Hematopoietic multipotent progenitor cell treated with erythropoietin and hydrocortisone succinate and interleukin-3 and kit ligand, for 4 days (in vitro differentiated cells): ENCODE data around the gene PAIP2.
"Not testable (repeated sequence)": the region's sequence is repeated elsewhere in the genome, so short reads cannot be mapped to it uniquely, and the experiment has no call there.

Experiments used
- DNase-seq: peaks from one replicate; pipeline ENCODE4 v3.0.0-alpha.2; 2015

PAIP2 gene

DNA sequence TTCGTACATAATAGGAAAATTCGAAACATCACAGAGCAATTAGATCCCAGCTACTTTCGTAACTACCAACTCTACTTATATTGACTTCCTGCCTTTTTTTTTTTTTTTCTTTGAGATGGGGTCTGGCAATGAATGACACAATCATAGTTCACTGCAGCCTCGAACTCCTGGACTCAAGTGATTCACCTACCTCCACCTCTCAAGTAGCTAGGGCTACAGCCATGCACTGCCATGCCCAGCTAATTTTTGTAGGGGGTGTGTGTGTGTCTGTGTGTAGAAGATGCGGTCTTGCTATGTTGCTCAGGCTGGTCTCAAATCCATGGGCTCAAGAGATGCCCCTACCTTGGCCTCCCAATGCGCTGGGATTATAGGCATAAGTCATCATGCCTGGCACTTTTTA, 5.8 kb upstream of the PAIP2 start:
- peak; percentile 26 for DNase-seq

DNA sequence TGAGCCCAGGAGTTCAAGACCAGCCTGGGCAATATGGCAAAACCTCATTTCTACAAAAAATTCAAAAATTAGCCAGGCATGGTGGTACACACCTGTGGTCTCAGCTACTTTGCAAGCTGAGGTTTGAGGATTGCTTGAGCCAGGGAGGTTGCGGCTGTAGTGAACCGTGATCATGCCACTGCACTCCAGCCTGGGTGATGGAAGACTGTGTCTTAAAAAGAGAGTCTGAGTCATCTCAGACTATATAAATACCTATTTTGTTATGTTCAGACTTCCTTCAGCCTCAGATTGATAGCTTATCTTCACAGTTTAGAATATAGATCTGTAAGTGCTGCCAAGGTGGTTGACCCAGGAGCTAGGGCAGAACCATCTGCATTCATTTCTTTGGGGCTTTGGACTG, 1.6 kb upstream of the PAIP2 start:
- DNase-seq: no peak

DNA sequence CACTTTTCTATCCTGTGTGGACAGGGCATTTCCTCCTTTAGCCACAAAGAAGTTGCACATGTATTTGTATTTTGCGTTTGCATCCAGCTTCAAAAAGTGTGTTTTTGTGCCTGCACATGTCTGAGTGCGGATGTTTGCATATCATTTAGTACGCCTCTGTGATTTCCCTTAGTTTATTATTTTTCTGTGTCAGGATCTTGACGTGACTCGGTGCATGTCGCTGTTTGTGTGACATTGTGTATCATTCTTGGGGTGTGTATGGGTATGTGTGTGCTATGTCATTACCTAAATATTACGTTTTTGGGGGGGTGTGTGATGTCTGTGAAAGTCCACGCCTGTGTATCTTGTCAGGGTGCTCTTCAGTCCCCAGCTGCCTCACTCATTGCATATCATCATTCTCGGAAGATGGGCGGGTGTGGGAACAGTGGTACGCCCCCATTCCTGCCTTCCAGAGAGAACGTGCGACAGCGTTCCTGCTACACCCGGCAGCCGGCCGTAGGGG, 416 bp upstream of the PAIP2 start:
- no peak for DNase-seq

DNA sequence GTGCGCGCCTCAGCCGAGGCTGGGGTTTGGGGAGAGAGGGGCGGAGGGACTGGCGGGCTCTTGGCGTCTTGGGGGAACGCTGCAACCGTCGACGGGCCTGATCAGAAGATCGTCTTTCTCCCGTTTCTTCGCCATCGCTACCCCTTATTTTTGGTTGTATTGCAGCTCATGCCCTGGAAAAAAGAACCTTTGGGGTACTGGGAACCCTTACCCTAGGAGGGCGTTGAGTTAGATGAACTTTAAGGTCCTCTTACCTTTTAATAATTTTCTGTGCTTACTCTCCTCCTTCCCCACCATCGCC, 719 bp downstream of the PAIP2 start:
- no peak for DNase-seq

DNA sequence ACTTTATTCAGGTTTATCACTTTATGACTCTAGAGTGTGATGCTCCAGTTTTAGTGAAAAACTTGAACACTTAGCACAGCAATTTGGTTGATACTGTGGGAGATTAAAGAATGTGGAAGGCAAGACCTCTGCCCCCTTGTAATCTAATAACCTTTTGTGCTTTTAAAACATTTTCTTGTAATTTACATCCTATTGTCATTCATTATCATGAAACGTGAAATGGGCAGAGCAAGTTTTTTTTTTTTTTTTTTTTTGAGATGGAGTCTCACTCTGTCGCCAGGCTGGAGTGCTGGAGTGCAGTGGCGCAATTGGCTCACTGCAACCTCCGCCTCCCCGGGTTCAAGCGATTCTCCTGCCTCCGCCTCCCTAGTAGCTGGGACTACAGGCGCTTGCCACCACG, 1.8 kb downstream of the PAIP2 start:
- no peak for DNase-seq

DNA sequence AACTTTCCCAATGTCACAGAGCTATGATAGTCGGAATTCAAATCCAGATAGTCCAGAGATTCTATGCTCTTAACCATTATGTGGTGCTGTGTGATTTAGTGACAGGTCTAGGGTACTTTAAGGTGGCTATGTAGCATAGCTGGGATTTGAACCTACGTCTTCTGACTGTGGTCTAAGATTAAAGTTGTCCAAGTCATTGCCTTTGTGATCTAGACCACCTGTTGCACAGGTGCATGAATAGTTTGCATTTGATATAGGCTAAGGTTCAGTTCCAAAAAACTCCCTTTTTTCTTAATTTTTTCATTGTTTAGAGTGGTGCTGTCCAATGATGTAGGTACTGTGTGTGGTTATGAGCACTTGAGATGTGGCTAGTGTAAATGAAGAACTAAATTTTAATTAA, 2.5 kb downstream of the PAIP2 start:
- DNase-seq: no peak

DNA sequence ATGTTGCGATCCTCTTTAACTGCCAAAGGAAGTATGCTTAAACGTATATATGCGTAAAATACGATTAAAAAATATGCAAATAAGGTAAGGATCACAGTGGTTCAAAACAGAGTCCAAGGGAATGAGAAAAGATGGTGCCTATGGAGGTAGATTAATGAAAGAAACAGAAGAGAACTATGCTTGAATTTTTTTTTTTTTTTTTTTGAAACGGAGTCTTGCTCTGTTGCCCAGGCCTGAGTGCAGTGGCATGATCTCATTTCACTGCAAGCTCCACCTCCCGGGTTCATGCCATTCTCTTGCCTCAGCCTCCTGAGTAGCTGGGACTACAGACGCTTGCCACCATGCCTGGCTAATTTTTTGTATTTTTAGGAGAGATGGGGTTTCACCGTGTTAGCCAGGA, 3.8 kb downstream of the PAIP2 start:
- not testable (repeated sequence) for DNase-seq

DNA sequence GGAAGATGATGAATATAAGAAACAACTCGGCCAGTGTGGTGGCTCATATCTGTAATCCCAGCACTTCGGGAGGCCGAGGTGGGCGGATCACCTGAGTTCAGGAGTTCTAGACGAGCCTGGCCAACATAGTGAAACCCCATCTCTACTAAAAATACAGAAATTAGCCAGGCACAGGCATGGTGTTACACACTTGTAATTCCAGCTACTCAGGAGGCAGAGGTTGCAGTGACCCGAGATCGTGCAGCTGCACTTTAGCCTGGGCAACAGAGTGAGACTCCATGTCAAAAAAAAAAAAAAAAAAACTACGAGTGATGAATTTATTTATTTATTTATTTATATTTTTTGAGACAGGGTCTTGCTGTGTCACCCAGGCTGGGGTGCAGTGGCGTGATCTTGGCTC, 6.2 kb downstream of the PAIP2 start:
- DNase-seq: not testable (repeated sequence)

DNA sequence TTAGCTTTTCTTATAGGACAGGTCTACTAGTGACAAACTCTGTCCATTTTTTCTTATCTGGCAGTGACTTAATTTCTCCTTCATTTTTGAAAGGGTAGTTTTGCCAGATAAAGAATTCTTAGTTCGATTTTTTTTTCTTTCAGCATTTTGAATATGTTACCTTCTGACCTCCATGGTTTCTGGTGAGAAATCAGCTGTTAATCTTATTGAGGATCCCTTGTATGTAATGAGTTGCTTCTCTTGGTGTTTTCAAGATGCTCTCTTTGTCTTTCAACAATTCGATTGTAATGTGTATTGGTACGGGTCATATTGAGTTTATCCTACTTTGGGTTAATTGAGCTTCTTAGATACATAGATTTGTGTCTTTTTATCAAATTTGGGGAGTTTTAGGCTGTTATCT, 12.5 kb downstream of the PAIP2 start:
- DNase-seq: no peak

DNA sequence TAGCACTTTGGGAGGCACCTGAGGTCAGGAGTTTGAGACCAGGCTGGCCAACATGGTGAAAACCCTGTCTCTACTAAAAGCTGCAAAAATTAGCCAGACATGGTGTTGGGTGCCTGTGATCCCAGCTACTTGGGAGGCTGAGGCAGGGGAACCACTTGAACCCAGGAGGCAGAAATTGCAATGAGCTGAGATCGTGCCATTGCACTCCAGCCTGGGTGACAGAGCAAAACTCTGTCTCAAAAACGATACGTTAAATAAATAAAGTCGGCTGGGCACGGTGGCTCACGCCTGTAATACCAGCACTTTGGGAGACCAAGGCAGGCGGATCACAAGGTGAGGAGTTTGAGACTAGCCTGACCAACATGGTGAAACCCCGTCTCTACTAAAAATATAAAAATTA, 14.2 kb downstream of the PAIP2 start:
- not testable (repeated sequence) for DNase-seq

DNA sequence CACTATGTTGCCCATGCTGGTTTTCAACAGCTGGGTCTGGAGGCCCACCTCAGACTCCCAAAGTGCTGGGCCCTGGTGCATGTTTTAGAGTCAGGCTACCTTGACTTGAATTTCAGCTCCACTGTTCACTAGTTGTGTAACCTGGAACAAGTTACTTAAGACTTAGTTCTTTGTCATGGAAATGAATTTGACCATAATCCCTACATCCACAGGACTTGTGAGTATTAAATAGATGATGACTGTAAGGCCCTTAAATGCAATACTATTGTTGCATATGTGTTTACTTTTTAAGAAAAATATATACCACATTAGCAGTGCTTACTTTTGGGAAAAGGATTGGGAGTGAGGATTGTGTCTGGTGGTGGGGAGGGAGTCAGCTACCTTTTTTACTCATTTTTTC, 16.4 kb downstream of the PAIP2 start:
- no peak for DNase-seq

DNA sequence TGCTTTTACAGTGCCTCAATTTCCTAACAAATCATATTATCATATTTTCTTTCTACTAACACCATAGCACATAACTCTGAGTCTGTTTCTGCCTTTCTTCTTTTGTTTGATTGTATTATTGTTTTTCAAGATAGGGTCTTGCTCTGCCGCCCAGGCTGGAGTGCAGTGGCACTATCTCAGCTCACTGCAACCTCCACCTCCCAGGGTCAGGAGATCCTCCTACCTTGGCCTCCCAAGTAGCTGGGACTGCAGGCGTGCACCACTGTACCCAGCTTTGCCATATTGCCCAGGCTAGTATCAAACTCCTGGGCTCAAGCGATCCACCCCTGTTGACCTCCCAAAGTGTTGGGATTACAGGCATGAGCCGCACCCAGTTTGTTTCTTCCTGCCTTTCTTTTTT, 18.7 kb downstream of the PAIP2 start:
- no peak for DNase-seq

DNA sequence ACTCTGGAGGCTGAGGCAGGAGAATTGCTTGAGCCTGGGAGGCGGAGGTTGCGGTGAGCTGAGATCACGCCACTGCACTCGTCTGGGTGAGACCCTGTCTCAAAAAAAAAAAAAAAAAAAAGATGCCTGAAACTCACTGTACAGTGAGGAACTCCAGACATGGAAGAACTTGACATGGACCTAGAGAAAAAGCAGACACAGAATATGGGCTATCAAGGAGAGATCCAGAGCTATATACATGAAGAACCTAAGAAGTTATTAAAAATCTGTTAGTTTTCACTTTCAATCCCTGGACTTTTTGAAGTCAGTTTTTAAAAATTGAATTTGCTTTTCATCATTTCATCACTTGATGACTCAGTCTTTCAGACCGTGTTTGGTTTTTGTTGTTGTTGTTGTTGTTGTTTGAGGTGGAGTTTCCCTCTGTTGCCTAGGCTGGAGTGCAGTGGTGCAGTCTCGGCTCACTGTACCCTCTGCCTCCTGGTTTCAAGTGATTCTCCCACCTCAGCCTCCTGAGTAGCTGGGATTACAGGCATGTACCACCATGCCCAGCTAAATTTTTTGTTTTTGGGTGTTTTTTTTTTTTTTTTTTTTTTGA, 20.3 kb downstream of the PAIP2 start:
- no peak for DNase-seq

DNA sequence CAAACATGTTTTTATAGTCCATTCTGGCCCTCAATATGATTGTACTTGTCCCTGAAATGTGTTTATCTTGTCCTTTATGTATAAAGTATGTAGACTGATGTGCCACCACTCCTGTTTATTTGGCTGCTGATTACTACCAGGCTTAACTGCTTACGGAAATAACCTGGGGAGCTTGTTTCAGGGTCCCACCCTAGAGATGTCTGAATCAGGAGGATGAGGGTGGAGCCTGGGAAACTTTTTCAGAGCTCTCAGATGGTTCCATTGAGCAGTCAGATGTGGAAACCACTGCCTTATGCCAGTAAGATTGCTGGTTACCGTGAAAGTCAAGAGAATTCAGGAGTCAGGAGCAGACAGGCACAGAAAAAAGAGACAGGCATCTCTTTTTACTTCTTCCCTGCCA, 22.3 kb downstream of the PAIP2 start:
- no peak for DNase-seq

DNA sequence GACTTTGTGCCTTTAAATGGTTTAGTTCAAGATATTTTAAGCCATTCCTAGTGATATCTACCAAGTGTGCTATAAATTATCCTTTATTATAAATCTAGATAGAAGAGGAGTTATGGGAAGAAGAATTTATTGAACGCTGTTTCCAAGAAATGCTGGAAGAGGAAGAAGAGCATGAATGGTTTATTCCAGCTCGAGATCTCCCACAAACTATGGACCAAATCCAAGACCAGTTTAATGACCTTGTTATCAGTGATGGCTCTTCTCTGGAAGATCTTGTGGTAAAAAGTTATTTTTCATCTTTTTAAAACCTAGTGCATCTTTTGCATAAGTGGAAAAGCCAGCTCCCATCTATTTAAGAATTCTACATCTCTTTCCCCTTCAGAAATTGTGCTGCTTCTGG, 22.8 kb downstream of the PAIP2 start:
- DNase-seq: no peak

DNA sequence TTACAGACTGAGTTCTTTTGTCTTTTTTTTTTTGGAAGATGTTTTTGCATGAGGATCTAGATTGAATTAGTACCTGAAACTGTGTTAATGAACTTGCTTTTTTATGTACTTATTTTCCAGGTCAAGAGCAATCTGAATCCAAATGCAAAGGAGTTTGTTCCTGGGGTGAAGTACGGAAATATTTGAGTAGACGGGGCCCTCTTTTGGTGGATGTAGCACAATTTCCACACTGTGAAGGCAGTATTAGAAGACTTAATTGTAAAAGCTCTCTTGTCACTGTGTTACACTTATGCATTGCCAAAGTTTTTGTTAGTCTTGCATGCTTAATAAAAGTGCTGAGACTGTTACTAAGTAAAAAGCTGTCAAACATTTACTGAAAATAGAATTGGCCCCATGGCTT, 27.0 kb downstream of the PAIP2 start:
- DNase-seq: peak; percentile 52

DNA sequence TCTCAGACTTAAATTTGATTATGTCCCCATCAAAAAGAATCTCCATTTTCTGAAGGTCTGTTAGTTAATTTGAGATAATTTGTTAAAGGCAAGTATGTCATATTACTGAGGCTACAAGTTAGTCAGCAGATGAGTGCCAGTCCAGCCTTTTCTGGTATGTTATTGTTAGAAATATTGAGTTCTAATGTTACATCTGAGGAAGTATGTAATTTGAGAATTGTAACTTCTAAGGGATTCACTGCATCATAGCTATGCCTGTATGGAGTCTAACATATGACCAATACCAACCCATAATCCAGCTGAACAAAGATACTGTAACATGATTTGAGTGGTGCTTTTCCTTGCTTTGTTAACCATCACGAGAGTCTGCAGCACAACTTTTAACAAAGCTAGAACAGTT, 27.5 kb downstream of the PAIP2 start:
- no peak for DNase-seq

DNA sequence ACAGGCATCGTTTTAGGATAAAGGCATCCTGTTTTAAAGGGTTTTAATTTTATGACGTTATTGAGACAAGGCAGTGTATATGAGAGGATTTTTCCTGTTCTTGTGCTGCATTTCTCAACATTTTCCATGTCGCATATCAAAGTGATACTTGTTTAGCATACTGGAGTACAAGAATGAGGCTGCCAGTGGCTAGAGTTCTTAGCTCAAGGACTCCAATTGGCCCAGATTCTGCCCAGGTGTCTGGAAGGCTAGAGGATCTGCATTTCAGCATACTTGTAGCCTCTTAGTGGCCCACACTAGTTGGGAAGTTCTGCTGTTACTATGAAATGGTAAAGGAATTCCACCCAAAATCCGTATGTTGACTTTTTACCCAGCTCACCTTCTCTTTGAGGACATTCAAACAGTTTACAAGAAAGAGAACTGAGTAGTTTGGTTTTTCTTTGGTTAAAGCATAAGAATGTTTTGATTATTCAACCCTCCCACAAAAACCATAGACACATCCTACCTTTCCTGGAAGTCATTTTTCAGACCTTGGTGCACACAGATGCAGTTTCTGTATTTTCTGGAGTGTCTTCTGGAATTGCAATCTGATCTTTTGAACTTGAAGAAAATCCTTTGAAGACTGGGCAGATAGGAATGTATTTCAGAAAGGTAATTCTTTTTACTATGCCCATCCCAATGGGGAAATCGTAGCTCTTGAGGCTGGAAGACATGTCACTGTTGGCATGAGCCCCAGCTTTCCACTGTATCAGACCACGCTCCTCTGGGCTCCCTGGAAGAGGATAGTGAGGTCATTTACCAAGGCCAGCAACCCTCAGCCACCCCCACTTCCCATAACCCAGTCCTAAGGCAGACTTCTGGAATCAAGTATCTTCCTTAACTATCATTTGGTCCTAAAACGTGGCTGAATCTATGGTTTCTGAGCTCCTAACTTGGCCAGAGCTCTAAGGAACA, 30.1 kb downstream of the PAIP2 start:
- no peak for DNase-seq

DNA sequence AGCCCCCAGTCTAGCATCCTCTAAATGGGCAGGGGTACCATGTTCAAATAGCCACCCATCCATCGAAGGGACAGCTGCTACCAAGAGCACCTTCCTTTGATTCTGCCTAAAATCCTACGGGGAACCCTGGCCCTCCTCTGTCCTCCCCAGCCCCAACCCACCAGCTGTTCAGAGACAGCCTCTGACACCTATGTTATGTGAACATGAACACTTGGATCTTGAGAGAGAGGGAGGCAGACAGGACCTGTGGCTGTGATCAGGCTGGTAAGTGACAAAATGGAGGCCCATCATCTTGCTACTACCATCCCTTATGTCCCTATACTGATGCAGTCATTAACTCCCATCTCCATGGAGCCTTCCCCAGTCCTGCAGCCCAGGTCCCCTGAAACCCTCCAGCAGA, 33.3 kb downstream of the PAIP2 start:
- DNase-seq: no peak

DNA sequence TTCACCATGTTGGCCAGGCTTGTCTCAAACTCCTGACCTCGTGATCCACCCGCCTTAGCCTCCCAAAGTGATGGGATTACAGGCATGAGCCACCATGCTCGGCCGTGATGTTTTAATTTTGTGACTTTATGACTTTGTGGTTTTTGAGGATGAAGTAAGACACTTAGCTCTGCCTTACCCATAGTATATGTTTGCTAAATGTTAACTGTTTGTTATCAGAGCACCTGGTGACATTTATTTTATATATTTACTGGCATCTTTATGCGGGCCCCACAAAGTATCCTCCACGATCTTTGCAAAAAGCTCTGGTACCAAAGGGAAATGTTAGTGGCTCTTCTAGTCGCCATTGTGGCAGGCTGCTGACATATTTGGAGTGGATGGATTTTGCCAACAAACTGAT, 34.7 kb downstream of the PAIP2 start:
- no peak for DNase-seq

DNA sequence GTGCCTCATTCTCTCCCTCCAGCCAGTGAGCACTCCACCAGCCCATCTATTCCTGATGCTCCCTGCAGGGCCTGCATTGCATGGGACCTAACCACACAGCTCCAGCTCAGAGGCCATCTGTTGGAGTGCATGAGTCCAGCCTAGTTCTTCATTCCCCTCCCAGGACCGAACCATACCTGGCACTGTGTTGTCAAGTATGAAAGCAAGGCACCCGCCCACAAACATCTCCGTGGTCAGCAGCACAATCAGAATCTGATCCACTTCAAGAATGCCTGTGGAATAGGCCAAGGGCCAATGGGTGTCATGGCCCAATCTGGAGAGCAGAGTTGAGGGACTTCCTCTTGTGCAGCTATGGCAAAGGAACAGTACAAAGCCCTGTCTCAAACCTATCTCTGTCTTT, 35.6 kb downstream of the PAIP2 start:
- DNase-seq: no peak

DNA sequence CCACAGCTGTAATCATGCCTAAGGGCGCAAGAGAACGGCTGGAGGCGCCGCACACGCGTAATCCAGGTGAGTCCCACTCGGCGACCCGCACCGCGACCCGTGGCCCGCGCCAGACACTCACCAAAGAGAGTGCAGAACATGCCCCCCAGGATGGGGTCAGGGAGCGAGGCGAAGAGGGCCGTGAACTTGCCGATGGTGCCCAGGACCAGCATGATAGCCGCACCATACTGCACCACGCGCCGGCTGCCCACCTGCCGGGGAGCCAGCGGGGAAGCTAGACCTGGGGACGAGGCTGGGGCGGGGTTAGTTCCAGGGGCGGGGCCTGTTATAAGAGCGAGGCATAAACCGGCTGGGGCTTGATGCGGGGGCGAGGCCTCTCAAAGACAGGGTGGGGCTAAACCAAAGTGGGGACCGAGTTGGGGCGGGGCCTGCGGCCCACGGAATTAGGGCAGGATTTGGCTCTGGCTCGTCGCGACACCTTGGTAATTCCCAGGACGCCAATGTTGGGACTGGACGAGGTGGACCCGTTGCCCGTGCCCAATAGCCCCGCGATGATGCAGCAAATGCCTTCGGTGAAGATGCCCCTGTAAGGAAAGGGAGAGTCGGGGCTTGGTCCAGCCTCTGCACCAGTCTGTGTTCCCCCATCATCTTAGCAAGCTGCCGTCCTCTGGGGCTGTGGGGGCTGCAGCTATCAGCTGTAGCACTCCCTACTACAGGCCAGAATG, 36.6 kb downstream of the PAIP2 start:
- no peak for DNase-seq

DNA sequence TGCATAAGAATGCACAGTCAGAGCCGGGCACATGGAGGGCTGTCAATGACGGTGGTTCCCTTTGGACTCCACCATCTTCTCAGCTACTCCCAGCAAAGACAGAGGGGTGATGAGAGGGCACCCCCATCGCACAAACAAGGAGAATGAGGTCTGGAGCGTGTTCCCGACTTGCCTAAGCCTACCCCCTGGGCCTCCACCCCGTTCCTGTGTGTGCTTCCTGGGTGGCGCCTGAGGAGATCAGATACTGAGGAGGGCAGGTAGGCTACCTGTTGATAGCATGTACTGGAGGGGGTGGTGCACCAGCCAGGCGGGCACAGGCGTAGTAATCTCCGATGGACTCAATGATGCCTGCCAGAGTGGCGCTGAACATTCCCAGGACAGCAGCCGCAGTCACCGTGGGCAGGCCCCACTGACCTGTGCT, 37.3 kb downstream of the PAIP2 start:
- no peak for DNase-seq
